ENCODE data around the gene CIC. TPM values are rescaled to one million over a fixed set of nuclear protein-coding genes. Genes with fewer than 3 reads are reported as not detected.
A peak's percentile ranks its signal among the peaks of the same experiment; 100 is the strongest.

Gene CIC
- total and polyA plus RNA-seq, 2 of the 13 experiments (the other 11 are each of a cell fraction or from before 2014, with no cell fraction given): 5.9 to 8.0 TPM

DNA sequence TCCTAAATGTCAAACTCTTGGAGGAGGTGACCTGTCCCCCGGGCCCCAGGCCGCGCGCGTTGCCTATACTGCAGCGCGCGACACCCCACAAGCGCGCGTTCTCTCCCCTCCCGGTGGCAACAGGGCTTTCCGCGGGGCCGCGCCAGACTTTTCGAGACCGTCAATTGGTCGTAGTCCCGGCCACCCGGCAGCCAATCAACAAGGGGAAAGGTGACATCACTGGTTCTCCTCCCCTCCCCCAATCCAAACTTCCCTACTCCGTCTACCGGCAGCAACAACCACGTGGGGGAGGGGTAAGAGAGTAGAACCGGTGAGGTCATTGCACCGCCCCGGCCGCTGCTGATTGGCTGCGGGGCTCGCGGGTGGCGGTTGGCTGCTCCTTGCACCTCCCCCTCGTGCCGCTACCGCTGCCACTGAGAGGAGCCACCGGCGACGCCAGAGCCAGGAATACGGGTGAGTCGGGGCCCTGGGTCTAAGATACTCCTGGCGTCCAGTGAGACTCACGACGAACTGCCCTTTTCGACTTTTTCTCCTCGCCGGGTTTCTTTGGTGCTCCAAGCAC, 829 bp upstream of the CIC start (continued):
- TF ChIP-seq LBX2 (CRISPR knock-in tag; IDR thresholded peaks at IDR 0.05; ENCODE audit: borderline replicate concordance) (no peak), ZNF549 (CRISPR knock-in tag; IDR thresholded peaks at IDR 0.05) (no peak), KDM3A (CRISPR knock-in tag; IDR thresholded peaks at IDR 0.05; ENCODE audit: low read depth) (0 out of 2 replicates have a peak, but pooled peaks have one; percentile 16), CBFB (CRISPR knock-in tag; IDR thresholded peaks at IDR 0.05) (no peak; the same call in 1 of the 2 replicates), ZNF274 (CRISPR knock-in tag; IDR thresholded peaks at IDR 0.05) (no peak), TARDBP (CRISPR knock-in tag; IDR thresholded peaks at IDR 0.05) (peak; percentile 42; the same call in 1 of the 2 replicates), ZFP41 (CRISPR knock-in tag; IDR thresholded peaks at IDR 0.05; ENCODE audit: borderline replicate concordance) (no peak), ZBTB25 (CRISPR knock-in tag; IDR thresholded peaks at IDR 0.05) (peak; percentile 55; the same call in 1 of the 2 replicates), ZNF556 (CRISPR knock-in tag; IDR thresholded peaks at IDR 0.05; ENCODE audit: borderline replicate concordance) (no peak), NAIF1 (CRISPR knock-in tag; IDR thresholded peaks at IDR 0.05; ENCODE audit: borderline replicate concordance) (no peak), ZFP90 (CRISPR knock-in tag; IDR thresholded peaks at IDR 0.05; ENCODE audit: borderline replicate concordance) (peak; percentile 44; the same call in 1 of the 2 replicates), GPN1 (CRISPR knock-in tag; IDR thresholded peaks at IDR 0.05; ENCODE audit: borderline replicate concordance) (no peak), BHLHE40 (IDR thresholded peaks at IDR 0.05; ENCODE audit: low read length) (peak; percentile 41; the same call in 1 of the 2 replicates), ARID5B (CRISPR knock-in tag; IDR thresholded peaks at IDR 0.05) (peak; percentile 29; the same call in 1 of the 2 replicates), PHF21A (CRISPR knock-in tag; IDR thresholded peaks at IDR 0.05) (0 out of 2 replicates have a peak, but pooled peaks have one; percentile 49), MIER3 (CRISPR knock-in tag; IDR thresholded peaks at IDR 0.05; ENCODE audit: borderline replicate concordance) (peak; percentile 46; the same call in 1 of the 2 replicates), CHCHD3 (CRISPR knock-in tag; IDR thresholded peaks at IDR 0.05) (no peak), ATF7-NPFF (CRISPR knock-in tag; IDR thresholded peaks at IDR 0.05; ENCODE audit: low read depth) (0 out of 2 replicates have a peak, but pooled peaks have one; percentile 35), RXRB (CRISPR knock-in tag; IDR thresholded peaks at IDR 0.05; ENCODE audit: borderline replicate concordance) (peak; percentile 41; the same call in 1 of the 2 replicates)
- TF ChIP-seq, protein P1, sequence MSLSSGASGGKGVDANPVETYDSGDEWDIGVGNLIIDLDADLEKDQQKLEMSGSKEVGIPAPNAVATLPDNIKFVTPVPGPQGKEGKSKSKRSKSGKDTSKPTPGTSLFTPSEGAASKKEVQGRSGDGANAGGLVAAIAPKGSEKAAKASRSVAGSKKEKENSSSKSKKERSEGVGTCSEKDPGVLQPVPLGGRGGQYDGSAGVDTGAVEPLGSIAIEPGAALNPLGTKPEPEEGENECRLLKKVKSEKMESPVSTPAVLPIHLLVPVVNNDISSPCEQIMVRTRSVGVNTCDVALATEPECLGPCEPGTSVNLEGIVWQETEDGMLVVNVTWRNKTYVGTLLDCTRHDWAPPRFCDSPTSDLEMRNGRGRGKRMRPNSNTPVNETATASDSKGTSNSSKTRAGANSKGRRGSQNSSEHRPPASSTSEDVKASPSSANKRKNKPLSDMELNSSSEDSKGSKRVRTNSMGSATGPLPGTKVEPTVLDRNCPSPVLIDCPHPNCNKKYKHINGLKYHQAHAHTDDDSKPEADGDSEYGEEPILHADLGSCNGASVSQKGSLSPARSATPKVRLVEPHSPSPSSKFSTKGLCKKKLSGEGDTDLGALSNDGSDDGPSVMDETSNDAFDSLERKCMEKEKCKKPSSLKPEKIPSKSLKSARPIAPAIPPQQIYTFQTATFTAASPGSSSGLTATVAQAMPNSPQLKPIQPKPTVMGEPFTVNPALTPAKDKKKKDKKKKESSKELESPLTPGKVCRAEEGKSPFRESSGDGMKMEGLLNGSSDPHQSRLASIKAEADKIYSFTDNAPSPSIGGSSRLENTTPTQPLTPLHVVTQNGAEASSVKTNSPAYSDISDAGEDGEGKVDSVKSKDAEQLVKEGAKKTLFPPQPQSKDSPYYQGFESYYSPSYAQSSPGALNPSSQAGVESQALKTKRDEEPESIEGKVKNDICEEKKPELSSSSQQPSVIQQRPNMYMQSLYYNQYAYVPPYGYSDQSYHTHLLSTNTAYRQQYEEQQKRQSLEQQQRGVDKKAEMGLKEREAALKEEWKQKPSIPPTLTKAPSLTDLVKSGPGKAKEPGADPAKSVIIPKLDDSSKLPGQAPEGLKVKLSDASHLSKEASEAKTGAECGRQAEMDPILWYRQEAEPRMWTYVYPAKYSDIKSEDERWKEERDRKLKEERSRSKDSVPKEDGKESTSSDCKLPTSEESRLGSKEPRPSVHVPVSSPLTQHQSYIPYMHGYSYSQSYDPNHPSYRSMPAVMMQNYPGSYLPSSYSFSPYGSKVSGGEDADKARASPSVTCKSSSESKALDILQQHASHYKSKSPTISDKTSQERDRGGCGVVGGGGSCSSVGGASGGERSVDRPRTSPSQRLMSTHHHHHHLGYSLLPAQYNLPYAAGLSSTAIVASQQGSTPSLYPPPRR (CRISPR knock-in tag; IDR thresholded peaks at IDR 0.05; ENCODE audit: borderline replicate concordance): no peak
